RWPE1 (cell line): Measurements from ENCODE around the gene GNA12.
"Not testable (repeated sequence)": the region's sequence is repeated elsewhere in the genome, so short reads cannot be mapped to it uniquely, and the experiment has no call there.

Experiments
- CTCF ChIA-PET: fragments of 350-600 bp; sonication (Branson Sonifier 250); formaldehyde crosslinking; extraction: SDS; loops from one replicate; lab custom pipeline; 2021; lab: Yijun Ruan, JAX
- POLR2A ChIA-PET: fragments of 400-600 bp; formaldehyde crosslinking; extraction: SDS; loops from one replicate; lab custom pipeline; 2020; ENCODE audit warnings: antibody characterized with exemption; ENCODE audit not compliant: low non-redundant PET; lab: Yijun Ruan, JAX
- DNase-seq: peaks from one replicate; pipeline ENCODE4 v3.0.0; 2012; ENCODE audit warnings: low spot score
- H3K27ac ChIP-seq: fragments of 450-650 bp; 2 replicates; pipeline ENCODE4 v1.5.1; 2017
- CTCF ChIP-seq: fragments of 450-650 bp; conservative IDR thresholded peaks from 2 replicates; pipeline ENCODE4 v1.5.1; 2017; ENCODE audit warnings: low read depth, mild to moderate bottlenecking

The GNA12 gene

GRCh38 chr7:2753148-2753547 lies 91.0 kb downstream of the GNA12 start:
- no peak overlapping the region for H3K27ac ChIP-seq
- TF ChIP-seq CTCF = no peak
- no peak for DNase-seq
- POLR2A ChIA-PET = no interaction called here
- CTCF ChIA-PET = no interaction called here

- TF ChIP-seq CTCF = no peak
Measured at GRCh38 chr7:2751086-2751485, 93.0 kb downstream of the GNA12 start.

GRCh38 chr7:2750004-2750407 lies 94.1 kb downstream of the GNA12 start:
- CTCF ChIA-PET = interaction anchor here (0.6 kb wide), 1 partner anchor 9 kb away, joined by 3 read pairs; no protein-coding TSS in a partner anchor
- no peak for TF ChIP-seq CTCF
- POLR2A ChIA-PET = no interaction called here
- H3K27ac ChIP-seq = no peak overlapping the region
- DNase-seq = no peak

More at GRCh38 chr7:2751086-2751485, 93.0 kb downstream of the GNA12 start:
- CTCF ChIA-PET = interaction anchor here (0.6 kb wide), 1 partner anchor 13 kb away, joined by 3 read pairs; no protein-coding TSS in a partner anchor
- H3K27ac ChIP-seq = no peak overlapping the region
- POLR2A ChIA-PET = no interaction called here
- no peak for DNase-seq

- CTCF ChIA-PET, POLR2A ChIA-PET, DNase-seq, H3K27ac ChIP-seq: not testable (repeated sequence)
Measured at GRCh38 chr7:2748684-2749083, 95.4 kb downstream of the GNA12 start.

GRCh38 chr7:2743523-2744185 lies 100.5 kb downstream of the GNA12 start:
- CTCF ChIA-PET = interaction anchor here (0.6 to 1.1 kb wide), 2 partner anchors 17 to 695 kb away, joined by 3 read pairs; no protein-coding TSS in a partner anchor
- DNase-seq, POLR2A ChIA-PET, H3K27ac ChIP-seq: not testable (repeated sequence)

GRCh38 chr7:2738766-2739549 lies 105.2 kb downstream of the GNA12 start:
- ChIA-PET CTCF (interaction anchor here (0.5 to 0.7 kb wide), 3 partner anchors 12 to 1302 kb away, joined by 3 to 4 read pairs (median 3); no protein-coding TSS in a partner anchor), POLR2A (no interaction called here)
- no peak for DNase-seq
- TF ChIP-seq CTCF = no peak
- no peak overlapping the region for H3K27ac ChIP-seq

- H3K27ac ChIP-seq = no peak overlapping the region
- CTCF ChIA-PET = interaction anchor here (0.7 kb wide), 1 partner anchor 13 kb away, joined by 3 read pairs; no protein-coding TSS in a partner anchor
- POLR2A ChIA-PET = no interaction called here
- no peak for DNase-seq
- TF ChIP-seq CTCF = no peak
Measured at GRCh38 chr7:2737771-2738540, 106.2 kb downstream of the GNA12 start.

GRCh38 chr7:2737005-2737743 lies 106.9 kb downstream of the GNA12 start:
- CTCF ChIA-PET, H3K27ac ChIP-seq: not testable (repeated sequence)

More at GRCh38 chr7:2737005-2737743, 106.9 kb downstream of the GNA12 start:
- POLR2A ChIA-PET, DNase-seq: not testable (repeated sequence)
